ENCODE measurements around the gene CLDN7.
A peak's percentile ranks its signal among the peaks of the same experiment; 100 is the strongest.

Gene CLDN7

DNA sequence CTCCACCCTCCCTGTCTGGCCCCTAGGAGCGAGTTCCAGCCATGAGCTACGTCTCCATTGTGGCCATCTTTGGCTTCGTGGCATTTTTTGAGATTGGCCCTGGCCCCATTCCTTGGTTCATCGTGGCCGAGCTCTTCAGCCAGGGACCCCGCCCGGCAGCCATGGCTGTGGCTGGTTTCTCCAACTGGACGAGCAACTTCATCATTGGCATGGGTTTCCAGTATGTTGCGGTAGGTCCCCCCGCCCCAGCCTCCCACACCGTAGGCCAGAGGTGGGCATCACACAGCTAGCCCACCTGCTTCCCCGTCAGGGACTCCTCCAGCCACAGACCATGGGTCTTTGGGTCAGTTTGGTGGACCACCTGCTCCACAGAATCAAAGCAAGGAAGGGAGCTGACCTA, 23.4 kb upstream of the CLDN7 start:
- DNase-seq (ENCODE audit: low read depth) = no peak

DNA sequence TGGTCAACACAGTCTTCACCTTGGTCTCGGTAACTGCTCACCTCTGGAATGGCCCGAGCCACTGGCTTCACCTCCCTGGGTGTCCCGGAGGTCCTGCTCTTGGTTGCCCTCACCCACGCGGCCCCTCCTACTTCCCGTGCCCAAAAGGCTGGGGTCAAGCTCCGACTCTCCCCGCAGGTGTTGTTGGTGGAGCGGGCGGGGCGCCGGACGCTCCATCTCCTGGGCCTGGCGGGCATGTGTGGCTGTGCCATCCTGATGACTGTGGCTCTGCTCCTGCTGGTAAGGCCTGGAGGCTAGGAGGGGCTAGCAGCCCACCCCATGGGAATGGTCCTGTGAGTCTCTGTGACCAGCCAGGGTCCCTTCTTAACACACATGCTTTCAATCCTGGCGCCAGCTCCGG, 22.6 kb upstream of the CLDN7 start:
- DNase-seq (ENCODE audit: low read depth) = no peak

DNA sequence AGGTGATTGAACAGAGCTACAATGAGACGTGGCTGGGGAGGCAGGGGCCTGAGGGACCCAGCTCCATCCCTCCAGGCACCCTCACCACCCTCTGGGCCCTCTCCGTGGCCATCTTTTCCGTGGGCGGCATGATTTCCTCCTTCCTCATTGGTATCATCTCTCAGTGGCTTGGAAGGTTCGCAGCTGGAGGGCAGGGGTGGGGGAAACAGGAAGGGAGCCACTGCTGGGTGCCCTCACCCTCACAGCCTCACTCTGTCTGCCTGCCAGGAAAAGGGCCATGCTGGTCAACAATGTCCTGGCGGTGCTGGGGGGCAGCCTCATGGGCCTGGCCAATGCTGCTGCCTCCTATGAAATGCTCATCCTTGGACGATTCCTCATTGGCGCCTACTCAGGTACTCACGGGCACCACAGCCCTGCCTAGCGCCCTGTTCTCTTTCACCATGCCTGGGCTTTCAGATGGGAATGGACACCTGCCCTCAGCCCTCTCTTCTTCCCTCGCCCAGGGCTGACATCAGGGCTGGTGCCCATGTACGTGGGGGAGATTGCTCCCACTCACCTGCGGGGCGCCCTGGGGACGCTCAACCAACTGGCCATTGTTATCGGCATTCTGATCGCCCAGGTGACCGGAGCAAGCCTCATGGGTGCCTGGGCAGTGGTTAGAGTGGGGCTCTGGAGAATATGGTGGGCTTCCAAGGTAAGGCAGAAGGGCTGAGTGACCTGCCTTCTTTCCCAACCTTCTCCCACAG, 21.4 kb upstream of the CLDN7 start:
- DNase-seq (ENCODE audit: low read depth) = no peak

DNA sequence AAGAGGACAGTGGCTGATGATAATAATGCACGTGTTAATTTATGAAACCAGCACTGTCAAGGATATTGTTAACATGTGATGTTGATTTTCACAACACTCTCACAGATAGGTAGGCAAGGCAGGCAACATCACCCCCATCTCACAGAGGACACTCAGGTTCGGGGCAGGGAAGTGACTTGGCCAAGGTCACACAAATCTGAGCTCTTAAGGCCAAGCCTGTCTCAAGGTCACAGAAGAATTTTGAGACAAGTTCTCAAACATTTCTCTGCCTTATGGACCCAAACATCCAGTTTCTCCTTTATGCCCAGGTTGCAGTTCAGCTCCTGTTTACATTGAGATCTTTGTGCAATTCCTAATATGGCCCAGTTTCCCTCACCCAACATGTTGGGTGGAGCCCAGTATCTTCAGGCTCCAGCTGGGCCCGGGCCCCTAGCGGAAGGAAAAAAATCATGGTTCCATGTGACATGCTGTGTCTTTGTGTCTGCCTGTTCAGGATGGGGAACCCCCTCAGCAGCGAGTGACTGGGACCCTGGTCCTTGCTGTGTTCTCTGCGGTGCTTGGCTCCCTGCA, 20.6 kb upstream of the CLDN7 start:
- DNase-seq (ENCODE audit: low read depth) = no peak

DNA sequence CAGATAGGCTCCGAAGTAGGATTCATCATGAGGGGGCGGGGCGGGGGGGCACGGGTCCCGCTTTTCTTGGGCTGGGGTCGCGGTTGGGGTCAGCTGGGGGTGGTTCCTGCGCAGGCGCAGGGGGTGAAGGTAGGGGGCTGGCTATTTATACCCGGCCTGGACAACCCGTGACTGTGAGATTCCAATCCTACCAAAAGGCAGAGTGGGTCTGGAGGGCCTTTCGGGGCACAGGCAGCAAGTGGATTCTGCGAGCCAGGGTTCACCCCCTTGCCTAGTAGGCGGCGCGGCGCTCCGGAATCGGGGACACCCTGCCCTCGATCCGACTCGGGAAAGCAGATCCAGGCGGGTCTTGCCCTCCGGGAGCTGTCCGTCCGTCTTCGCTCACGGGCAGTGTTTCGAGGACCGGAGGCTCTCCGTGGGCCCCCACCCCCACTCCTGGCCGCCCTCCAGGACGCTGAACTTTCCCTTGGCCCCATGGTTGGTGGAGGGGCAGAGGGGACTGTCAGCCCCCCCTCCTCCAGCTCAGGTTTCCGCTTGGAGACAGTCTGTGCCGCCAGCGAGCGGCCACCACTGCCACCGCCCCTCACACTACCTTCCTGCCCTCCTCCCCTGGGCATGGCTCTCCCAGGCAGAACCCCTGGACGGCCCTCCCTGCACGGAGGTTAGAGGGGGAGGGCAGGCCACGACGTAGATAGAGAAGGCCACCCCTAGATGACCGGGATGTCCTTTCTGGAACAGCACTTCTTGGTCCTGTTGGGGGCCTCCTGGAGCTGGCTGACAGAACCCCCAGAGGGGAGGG, 19.9 kb upstream of the CLDN7 start:
- no peak for DNase-seq (ENCODE audit: low read depth)

DNA sequence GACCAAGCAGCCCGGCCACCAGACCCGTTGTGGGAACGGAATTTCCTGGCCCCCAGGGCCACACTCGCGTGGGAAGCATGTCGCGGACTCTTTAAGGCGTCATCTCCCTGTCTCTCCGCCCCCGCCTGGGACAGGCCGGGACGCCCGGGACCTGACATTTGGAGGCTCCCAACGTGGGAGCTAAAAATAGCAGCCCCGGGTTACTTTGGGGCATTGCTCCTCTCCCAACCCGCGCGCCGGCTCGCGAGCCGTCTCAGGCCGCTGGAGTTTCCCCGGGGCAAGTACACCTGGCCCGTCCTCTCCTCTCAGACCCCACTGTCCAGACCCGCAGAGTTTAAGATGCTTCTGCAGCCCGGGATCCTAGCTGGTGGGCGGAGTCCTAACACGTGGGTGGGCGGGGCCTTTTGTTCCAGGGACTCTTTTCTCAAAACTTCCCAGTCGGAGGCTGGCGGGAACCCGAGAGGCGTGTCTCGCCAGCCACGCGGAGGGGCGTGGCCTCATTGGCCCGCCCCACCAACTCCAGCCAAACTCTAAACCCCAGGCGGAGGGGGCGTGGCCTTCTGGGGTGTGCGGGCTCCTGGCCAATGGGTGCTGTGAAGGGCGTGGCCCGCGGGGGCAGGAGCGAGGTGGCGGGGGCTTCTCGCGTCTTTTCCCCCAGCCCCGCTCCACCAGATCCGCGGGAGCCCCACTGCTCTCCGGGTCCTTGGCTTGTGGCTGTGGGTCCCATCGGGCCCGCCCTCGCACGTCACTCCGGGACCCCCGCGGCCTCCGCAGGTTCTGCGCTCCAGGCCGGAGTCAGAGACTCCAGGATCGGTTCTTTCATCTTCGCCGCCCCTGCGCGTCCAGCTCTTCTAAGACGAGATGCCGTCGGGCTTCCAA, 19.0 kb upstream of the CLDN7 start, which contains the start of gene SLC2A4:
Gene SLC2A4 (plus strand): TSS at position 645 of the 879 bp plus-strand sequence. CDS start 217 bp downstream, at position 862.
- peak; percentile 56 for DNase-seq (ENCODE audit: low read depth)

DNA sequence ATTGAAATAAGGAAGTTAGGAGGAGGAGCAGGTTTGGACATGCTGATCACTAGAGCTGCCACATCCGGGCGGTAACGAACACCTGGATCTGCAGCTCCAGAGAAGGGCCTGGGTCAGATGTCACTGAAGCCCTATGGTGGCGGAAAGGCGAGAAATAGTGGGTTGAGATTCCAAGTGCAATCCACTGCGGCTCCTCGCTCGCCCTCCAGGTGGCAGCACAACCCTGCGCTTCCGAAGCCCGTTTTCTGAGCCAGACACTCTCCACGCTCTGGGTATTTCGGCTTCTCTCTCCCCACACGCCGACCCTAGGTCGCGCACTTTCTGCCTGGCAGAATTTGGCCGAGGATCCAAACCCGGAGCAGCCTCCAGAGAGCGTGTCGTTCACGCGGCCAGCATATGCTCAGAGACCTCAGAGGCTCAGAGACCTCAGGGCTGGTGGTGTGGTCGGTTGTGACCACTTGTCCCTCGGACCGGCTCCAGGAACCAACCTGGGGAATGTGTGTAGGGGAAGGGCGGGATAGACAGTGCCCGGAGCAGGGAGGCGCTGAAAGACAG, 18.3 kb upstream of the CLDN7 start:
- DNase-seq (ENCODE audit: low read depth) = peak; percentile 75

DNA sequence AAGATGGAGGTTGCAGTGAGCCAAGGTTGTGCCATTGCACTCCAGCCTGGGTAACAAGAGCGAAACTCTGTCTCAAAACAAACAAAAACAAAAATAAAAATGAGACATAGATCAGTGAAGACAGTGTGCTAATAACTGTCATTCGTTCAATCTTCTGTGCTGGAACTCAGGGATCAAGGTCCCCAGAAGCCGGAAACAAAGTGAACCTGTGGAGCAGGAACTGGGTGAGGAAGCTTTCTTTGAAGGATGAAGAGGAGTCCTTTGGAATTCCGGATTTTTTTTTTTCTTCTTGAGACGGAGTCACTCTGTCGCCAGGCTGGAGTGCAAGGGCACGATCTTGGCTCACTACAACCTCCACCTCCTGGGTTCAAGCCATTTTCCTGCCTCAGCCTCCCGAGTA, 17.2 kb upstream of the CLDN7 start:
- DNase-seq (ENCODE audit: low read depth) = no peak

DNA sequence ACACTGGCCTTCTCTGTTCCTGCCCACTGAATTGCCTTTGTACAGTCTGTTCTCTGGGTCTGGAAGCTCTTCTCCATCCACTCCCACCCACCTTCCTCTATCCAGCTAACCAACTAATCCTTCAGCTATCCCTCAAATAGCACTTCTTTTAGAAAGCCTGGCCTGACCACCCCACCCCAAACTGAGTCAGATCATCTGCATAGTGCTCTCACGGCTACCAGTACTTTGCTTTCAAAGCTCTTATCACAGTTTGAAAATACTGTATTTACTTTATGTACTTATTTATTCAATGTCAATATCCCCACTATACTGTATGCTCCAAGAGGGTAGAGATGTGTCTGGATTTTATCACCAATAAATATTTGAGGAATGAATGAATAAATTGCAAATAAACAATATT, 4.5 kb upstream of the CLDN7 start:
- no peak for DNase-seq (ENCODE audit: low read depth)

DNA sequence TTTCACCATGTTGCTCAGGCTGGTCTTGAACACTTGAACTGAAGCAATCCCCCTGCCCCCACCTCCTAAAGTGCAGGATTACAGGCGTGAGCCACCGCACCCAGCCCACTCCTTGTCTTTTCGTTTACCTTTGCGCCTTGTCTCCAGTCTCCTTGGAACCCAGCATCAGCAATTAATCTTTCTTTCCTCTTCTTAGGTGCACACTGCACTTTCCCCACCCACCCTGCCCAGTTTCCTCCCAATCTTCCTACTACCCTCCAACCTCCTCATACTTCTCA, 1.5 kb upstream of the CLDN7 start:
- DNase-seq (ENCODE audit: low read depth) = no peak

DNA sequence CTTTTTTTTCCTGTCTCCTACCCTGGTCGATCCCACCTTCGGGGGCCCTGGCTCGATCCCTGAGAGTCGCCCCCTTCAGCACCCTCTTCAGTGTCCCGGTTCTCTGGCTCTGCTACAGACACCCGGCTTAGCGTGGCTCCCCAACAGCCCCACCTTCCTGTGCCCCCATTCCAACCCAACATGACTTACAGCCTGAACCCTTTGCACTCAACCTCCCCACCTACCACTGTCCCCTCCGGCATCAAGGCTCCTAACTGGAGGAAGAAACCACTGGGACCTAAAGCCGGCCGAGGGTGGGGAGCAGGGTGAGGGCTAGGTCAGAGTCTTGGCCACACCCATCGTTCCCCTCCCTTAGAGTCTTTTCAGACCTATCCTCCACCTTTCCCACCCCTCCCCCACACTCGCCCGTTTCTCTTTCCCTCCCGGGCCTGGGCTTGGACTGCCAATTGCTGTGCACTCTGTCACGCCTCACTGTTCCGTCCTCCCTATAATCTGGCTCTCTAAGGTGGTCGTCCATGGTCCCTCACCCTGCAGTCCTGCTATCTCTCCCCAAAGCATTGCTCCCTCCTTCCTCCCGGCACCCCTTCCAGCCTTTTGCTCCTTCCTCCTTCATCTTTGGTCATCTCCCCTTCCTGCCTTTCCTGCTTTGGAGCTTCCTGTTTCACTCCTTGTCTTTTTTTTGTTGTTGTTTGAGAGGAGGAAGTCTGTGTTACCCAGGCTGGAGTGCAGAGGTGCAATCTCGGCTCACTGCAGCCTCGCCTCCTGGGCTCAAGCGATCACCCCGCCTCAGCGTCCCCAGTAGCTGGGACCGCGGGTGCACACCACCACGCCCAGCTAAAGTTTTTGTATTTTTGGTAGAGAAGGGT, 890 bp upstream of the CLDN7 start:
- DNase-seq (ENCODE audit: low read depth) = no peak

DNA sequence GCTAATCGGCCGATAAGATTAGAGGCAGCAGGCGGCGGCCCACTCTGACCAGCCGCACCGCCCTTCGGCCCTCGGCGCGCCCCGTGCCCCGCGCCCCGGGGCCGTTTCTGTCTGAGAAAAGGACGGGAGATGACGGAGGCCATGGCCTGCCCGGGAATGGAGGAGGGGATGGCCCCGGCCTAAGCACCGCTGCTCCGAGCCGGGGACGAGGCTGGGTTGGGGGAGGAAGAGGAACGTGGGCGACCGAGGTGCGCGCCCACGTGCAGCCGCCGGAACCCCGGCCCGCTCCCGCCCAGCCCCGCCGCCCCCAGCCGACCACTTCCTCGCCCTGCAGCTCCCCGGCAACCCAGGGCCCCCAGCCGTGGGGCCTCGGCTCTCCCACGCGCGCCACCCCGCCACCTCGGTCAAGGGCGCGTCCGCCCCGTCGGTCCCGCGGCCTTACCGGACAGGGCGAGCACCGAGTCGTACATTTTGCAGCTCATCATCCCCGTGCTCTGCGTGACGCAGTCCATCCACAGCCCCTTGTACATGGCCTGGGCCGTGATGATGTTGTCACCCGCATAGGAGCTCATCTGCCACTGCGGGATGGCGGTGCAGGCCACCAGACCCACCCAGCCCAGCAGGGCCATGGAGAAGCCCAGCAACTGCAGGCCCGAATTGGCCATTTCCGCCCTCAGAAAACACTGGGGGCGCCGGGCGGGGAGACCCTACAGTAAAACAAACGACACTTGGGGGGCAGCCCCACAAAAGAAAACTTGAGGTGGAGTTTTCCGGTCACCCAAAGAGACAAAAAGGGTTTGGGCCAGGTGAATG, 693 bp downstream of the CLDN7 start:
- DNase-seq (ENCODE audit: low read depth) = no peak

DNA sequence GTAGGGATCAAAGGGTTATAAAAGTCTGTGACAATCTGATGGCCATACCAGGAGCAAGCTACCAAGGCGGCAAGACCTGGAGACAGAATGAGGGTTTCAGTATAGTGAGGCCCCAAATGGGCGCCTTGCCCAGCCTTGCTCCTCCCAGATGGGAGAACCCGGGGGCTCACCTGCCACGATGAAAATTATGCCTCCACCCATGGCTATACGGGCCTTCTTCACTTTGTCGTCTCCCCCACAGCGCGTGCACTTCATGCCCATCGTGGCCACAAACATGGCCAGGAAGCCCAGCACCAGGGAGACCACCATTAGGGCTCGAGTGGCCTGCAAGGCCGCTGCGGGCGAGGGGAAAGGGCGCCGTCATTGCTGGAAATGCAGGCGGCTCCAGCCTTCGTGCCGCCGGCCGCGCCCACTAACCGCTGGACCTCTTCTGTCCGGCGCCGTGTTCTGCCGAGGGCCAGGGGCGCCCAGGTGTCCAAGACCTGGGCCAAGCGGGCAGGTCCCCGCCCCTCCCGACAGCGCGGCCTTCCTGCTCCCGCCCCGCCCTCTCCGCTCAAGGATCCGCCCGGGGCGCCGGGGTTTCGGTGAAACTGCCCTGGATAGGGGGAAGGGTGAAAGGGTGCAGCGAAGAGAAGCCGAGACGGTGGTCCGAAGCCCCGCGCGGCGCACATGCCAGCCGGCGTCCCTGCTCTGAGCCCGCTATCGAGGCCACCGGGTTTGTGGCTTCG, 1.5 kb downstream of the CLDN7 start:
- DNase-seq (ENCODE audit: low read depth) = no peak

DNA sequence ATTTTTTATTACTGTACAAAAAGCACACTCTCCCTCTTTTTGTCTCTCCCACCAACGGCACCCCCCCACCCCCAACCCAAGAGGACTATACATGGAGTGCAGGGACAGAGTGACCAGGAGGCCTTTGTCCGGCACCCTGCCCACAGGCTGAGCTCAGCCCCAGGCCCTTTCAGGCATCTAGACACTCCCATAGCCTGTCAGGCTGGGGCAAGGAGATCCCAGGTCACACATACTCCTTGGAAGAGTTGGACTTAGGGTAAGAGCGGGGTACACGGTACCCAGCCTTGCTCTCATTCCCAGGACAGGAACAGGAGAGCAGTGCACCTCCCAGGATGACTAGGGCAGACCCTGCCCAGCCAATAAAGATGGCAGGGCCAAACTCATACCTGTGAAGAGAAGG, 2.1 kb downstream of the CLDN7 start:
- DNase-seq (ENCODE audit: low read depth) = no peak

DNA sequence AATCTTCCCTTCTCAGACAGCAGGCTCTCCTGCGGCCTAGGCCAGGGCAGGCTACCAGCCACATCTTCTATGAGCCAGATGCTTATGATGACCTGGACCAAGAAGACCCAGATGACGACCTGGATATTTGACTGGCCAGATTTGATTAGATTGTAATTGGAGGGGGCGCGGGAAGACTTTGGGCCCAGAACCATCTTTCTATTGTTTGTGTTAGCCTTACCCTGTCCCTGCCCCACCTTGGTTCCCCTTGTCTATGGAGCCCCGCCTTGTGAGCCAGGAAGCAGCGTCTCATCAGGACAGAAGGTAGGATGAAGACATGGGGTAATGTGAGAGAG, 2.8 kb downstream of the CLDN7 start:
- no peak for DNase-seq (ENCODE audit: low read depth)

DNA sequence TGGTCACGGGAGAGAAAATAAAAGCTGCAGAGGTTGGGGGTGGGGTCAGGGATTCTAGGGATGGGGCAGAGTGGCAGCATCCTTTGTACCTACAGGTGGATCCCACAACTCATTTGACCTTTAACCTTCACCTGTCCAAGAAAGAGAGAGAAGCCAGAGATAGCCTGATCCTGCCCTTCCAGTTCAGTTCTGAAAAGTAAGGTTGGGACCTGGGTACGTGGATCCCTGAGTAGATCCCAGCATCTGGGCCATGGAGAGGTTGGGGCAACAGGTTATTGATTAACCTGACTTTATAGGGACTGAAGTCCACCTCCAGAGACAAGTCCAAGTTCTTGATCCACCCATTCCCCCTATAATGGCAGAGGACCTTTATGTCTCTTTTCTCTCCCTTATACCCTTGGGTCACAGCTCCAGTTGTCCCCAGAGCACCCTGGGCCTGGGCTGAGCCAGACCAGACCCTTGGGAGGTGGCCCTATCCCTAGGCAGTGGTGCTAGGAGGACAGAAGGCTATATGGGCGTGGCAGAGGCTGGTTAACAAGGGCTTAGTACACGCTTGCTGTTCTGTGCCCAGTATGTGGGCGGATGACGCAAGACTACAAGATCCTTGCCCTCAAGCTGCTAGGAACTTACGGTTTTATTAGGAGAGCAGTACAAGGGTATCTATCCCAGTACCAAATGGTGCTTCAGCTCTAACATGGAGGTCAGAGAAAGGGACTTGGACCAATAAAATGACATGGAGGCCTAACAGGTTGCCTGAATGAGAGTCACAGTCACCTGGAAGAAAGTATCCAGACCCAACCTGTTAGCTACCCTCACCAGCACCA, 3.3 kb downstream of the CLDN7 start:
- no peak for DNase-seq (ENCODE audit: low read depth)

DNA sequence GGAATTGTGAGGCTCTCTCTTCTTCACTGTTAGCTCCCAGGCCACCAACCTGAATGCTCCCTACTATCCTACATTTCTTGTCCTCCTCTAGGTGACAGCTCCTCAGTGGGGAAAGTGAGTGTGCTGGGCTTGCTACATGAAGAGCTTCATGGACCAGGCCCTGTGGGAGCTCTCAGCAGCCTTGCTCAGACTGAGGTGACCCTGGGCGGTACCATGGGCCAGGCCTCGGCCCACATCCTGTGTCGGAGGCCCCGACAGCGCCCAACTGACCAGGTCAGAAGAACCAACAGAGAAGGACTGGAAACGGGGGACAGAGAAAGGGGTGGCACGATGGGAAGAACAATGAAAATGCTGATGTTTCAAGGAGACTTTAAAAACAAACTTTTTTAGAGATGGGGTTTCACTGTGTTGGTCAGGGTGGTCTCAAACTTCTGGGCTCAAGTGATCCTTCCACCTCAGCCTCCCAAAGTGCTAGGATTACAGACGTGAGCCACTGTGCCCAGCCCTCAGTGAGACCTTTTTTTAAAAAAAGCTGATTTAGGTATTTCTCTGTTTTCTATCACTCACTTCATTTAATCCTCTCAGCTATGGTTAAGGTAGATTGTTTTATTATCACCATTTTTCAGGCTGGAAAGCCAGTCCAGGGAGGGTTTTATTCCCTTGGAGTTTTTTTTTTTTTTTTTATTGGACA, 5.4 kb downstream of the CLDN7 start:
- DNase-seq (ENCODE audit: low read depth) = no peak

DNA sequence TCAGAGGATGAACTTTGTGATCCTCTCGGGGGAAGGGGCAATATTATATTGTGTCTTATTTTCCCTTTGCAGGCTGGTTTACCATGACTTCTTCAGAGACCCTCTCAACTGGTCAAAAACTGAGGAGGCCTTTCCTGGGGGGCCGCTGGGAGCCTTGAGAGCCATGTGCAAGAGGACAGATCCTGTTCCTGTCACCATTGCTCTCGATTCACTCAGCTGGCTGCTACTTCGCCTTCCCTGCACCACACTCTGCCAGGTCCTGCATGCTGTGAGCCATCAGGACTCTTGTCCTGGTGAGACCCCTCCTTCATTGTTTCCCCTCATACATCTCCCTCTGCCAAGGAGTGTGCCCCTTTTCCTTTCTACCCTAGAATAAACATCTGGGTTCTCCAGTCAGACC, 7.8 kb downstream of the CLDN7 start:
- no peak for DNase-seq (ENCODE audit: low read depth)

Data from stimulated activated CD8-positive, alpha-beta memory T cell treated with anti-CD3 and anti-CD28 coated beads, Interleukin-15, amount 100 ng/mL, for 1 hour (primary cell).